GM06990 (cell line): ENCODE measurements around the gene THOC2.
"Not testable (repeated sequence)": the region's sequence is repeated elsewhere in the genome, so short reads cannot be mapped to it uniquely, and the experiment has no call there.

Source experiments
- DNase-seq: peaks from one replicate; pipeline ENCODE4 v3.0.0-alpha.2; 2011; ENCODE audit not compliant: insufficient read length; ENCODE audit errors: extremely low read depth
- H3K27me3 ChIP-seq: replicated peaks from 2 replicates; pipeline ENCODE4 v1.6.0; 2011; ENCODE audit warnings: low read length; ENCODE audit not compliant: control insufficient read depth, insufficient read depth
- H3K36me3 ChIP-seq: 2 replicates; pipeline ENCODE4 v1.5.1; 2011; ENCODE audit warnings: low read length; ENCODE audit not compliant: control insufficient read depth, insufficient read depth
- H3K4me3 ChIP-seq: replicated peaks from 2 replicates; pipeline ENCODE4 v1.5.1; 2011; ENCODE audit warnings: low read depth, mild to moderate bottlenecking, control low read depth, low read length
- TF ChIP-seq, protein P1 (sequence below): IDR thresholded peaks from 2 replicates; pipeline ENCODE4 v1.5.1; 2011; ENCODE audit warnings: low read length, control low read depth, mild to moderate bottlenecking, inconsistent platforms; ENCODE audit not compliant: insufficient read depth, poor library complexity, severe bottlenecking

Gene THOC2, protein sequence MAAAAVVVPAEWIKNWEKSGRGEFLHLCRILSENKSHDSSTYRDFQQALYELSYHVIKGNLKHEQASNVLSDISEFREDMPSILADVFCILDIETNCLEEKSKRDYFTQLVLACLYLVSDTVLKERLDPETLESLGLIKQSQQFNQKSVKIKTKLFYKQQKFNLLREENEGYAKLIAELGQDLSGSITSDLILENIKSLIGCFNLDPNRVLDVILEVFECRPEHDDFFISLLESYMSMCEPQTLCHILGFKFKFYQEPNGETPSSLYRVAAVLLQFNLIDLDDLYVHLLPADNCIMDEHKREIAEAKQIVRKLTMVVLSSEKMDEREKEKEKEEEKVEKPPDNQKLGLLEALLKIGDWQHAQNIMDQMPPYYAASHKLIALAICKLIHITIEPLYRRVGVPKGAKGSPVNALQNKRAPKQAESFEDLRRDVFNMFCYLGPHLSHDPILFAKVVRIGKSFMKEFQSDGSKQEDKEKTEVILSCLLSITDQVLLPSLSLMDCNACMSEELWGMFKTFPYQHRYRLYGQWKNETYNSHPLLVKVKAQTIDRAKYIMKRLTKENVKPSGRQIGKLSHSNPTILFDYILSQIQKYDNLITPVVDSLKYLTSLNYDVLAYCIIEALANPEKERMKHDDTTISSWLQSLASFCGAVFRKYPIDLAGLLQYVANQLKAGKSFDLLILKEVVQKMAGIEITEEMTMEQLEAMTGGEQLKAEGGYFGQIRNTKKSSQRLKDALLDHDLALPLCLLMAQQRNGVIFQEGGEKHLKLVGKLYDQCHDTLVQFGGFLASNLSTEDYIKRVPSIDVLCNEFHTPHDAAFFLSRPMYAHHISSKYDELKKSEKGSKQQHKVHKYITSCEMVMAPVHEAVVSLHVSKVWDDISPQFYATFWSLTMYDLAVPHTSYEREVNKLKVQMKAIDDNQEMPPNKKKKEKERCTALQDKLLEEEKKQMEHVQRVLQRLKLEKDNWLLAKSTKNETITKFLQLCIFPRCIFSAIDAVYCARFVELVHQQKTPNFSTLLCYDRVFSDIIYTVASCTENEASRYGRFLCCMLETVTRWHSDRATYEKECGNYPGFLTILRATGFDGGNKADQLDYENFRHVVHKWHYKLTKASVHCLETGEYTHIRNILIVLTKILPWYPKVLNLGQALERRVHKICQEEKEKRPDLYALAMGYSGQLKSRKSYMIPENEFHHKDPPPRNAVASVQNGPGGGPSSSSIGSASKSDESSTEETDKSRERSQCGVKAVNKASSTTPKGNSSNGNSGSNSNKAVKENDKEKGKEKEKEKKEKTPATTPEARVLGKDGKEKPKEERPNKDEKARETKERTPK (N-terminal part only)

DNA sequence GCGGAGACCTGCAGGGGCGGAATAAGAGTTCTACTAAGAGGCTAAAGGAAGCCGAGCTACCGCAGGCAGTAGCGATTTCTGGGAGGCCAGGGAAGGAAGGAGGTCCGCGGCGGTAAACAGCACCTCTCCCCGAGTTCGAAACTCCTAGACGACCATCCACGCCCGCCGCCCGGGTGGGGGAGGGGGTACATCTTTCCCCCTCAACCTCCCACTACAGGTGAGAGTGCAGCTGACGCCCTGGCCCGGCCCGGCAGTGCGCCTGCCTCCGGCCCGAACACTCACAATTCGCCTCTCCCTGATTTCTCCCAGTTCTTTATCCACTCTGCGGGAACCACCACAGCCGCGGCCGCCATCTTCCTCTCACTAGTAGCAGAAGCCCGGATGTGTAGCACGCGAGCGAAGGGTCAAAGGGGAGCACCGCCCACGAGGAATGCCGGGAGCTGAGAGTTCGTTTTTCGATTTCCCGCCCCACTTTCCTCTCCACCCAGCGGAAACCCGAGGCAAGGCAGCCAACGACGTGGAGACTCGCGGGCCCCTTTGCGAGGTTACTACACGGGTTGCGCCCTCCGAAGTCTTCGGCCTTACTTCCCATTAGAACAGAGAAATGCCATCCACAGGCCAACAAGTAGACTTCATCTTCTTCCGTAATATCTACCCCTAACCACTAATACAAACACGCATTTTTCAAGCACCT lies at the start of gene THOC2:
Gene THOC2, minus strand, starts transcription at position 383 of the 694 bp plus-strand sequence. Its CDS starts 30 bp downstream, at position 353.
- peak within 1 kb of the TSS; percentile 68 for H3K4me3 ChIP-seq

DNA sequence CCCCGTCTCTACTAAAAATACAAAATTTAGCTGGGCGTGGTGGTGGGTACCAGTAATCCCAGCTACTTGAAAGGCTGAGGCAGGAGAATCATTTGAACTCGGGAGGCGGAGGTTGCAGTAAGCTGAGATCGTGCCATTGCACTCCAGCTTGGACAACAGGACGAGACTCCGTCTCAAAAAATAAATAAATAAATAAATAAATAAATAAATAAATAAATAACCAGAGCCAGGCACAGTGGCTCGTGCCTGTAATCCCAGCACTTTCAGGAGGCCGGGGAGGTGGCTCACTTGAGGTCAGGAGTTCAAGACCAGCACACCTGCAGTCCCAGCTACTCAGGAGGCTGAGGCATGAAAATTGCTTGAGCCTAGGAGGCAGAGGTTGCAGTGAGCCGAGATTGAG lies 48.9 kb upstream of the THOC2 start:
- not testable (repeated sequence) for H3K4me3 ChIP-seq, H3K27me3 ChIP-seq, DNase-seq, H3K36me3 ChIP-seq

More for the DNA sequence above, at the start of gene THOC2:
- H3K27me3 ChIP-seq: no peaks in the 10 kb centered on the region
- TF ChIP-seq, protein P1, sequence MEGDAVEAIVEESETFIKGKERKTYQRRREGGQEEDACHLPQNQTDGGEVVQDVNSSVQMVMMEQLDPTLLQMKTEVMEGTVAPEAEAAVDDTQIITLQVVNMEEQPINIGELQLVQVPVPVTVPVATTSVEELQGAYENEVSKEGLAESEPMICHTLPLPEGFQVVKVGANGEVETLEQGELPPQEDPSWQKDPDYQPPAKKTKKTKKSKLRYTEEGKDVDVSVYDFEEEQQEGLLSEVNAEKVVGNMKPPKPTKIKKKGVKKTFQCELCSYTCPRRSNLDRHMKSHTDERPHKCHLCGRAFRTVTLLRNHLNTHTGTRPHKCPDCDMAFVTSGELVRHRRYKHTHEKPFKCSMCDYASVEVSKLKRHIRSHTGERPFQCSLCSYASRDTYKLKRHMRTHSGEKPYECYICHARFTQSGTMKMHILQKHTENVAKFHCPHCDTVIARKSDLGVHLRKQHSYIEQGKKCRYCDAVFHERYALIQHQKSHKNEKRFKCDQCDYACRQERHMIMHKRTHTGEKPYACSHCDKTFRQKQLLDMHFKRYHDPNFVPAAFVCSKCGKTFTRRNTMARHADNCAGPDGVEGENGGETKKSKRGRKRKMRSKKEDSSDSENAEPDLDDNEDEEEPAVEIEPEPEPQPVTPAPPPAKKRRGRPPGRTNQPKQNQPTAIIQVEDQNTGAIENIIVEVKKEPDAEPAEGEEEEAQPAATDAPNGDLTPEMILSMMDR: peak; percentile 12
- peak; percentile 80 for DNase-seq
- no peaks in the 10 kb centered on the region for H3K36me3 ChIP-seq

DNA sequence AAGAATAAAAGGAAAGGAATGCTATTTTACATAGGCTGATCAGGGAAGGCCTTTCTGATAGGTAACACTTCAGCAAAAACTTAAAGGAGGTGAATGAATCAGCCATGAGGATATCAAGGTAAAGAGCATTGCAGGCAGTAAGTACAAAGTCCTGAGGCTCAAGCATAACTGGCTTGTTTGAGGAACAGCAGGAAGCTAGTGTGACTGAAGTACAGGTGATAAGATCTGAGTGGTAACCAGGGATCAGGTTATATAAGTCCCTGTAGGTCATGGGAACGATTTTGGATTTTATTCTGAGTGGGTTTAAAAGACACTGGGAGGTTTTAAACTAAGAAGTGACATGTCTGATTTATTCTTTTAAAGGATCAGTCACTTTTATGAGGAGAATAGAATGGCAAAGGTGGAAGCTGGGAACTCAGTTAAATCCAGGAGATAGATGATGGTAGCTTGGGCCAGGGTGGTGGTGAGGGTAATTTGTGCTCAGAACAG lies 47.1 kb upstream of the THOC2 start:
- no peak overlapping the region for H3K4me3 ChIP-seq
- no peaks in the 10 kb centered on the region for H3K27me3 ChIP-seq
- no peak for DNase-seq
- TF ChIP-seq, protein P1: no peak
- no peaks in the 10 kb centered on the region for H3K36me3 ChIP-seq

DNA sequence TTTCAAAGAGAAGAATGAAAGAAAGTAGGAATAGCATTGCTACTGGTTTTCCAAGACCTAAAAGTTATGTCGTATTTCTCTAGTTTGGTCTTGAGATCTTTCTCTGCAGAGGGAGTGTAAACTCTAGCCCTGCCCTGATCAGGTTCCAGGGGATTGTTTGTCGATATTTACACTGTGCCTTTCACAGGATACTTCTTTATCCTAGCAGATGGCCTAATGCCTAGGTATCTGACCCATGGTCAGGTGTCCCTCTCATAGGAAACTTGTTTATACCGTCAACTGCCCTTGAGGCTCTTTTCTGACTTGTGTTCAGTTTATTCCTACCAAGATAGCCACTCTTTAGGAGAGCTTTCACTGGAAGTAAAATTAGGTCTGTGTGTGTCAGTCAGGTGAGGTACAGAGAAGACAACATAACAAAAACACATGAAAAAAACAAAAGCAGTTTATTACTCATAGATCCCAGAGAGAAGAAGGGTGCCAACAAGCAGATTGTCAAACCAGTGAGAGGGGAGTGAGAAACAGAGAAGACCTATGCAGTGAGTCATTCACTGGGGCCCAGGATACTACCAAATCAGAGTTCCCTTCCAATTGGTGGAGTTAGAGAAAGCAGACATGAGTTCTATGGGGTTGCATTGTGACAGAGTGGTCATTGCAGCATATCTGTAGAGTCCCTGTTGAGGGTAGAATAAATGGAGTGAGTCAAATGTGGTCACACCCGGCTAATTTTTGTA lies 40.6 kb upstream of the THOC2 start:
- no peaks in the 10 kb centered on the region for H3K36me3 ChIP-seq
- TF ChIP-seq, protein P1: no peak
- H3K4me3 ChIP-seq: no peak overlapping the region
- no peak for DNase-seq
- no peaks in the 10 kb centered on the region for H3K27me3 ChIP-seq

DNA sequence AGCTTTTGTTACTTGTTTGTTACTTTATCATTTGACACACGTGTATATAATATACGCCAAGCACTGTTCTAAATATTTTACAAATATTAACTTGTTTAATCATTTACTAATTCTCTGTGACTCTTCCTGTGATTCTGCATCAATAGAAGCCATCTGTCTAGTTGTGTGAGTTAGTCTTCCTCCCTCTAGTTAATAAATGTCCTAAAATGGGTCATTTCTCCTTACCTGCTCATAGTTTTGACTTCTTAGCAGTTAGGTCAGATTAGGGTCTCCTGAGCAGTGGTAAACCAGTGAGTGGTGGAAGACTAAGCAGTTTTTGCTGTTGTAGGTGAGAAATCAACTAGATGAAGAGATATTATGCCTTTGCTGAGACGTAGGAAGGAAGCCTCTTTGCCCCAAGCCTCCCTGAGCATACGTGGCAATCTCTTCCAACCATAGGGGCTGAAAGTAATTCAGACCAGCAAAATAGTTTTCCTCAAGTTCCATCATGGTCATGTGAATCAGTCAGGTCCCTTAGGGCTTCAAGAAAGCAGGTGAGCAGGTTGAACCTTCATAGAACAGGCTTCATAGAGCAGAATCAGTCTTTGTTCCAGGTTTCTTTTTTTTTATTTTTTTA lies 38.7 kb upstream of the THOC2 start:
- Histone ChIP-seq H3K36me3 (no peaks in the 10 kb centered on the region), H3K4me3 (no peak overlapping the region), H3K27me3 (no peaks in the 10 kb centered on the region)
- TF ChIP-seq, protein P1: no peak
- no peak for DNase-seq
